ENCODE results near the gene GID8.

GID8 gene

GRCh38 chr20:62963614-62964397 lies 25.9 kb downstream of the GID8 start:
- Histone ChIP-seq H3K36me3 (ENCODE audit: insufficient read depth, low read length) (peaks cover 11% of the 10 kb centered on the region), H3K27me3 (ENCODE audit: control insufficient read depth, insufficient read depth, low read length) (peaks cover 2% of the 10 kb centered on the region), H3K4me3 (ENCODE audit: low read length) (no peak overlapping the region), H3K4me1 (ENCODE audit: control insufficient read depth, insufficient read depth, low read length) (no peaks in the 10 kb centered on the region), H3K9ac (ENCODE audit: low read depth, low read length) (no peak overlapping the region), H3K9me3 (replicated peaks; ENCODE audit: low read length) (no peaks in the 10 kb centered on the region), H3K4me2 (ENCODE audit: low read length) (no peak overlapping the region)

- Histone ChIP-seq H3K4me2 (ENCODE audit: low read length) (no peak overlapping the region), H3K9ac (ENCODE audit: low read depth, low read length) (no peak overlapping the region), H3K4me1 (ENCODE audit: control insufficient read depth, insufficient read depth, low read length) (no peaks in the 10 kb centered on the region), H3K4me3 (ENCODE audit: low read length) (no peak overlapping the region), H3K36me3 (ENCODE audit: insufficient read depth, low read length) (peaks cover 11% of the 10 kb centered on the region), H3K9me3 (replicated peaks; ENCODE audit: low read length) (no peaks in the 10 kb centered on the region), H3K27me3 (ENCODE audit: control insufficient read depth, insufficient read depth, low read length) (peaks cover 9% of the 10 kb centered on the region)
These were observed 26.8 kb downstream of the GID8 start for GRCh38 chr20:62964700-62965099.

GRCh38 chr20:62965363-62965771 lies 27.4 kb downstream of the GID8 start:
- no peaks in the 10 kb centered on the region for H3K9me3 ChIP-seq (replicated peaks; ENCODE audit: low read length)
- peaks cover 8% of the 10 kb centered on the region for H3K36me3 ChIP-seq (ENCODE audit: insufficient read depth, low read length)
- no peak overlapping the region for H3K9ac ChIP-seq (ENCODE audit: low read depth, low read length)
- H3K4me2 ChIP-seq (ENCODE audit: low read length): no peak overlapping the region
- H3K4me1 ChIP-seq (ENCODE audit: control insufficient read depth, insufficient read depth, low read length): no peaks in the 10 kb centered on the region
- no peak overlapping the region for H3K4me3 ChIP-seq (ENCODE audit: low read length)
- peaks cover 14% of the 10 kb centered on the region for H3K27me3 ChIP-seq (ENCODE audit: control insufficient read depth, insufficient read depth, low read length)

- H3K9me3 ChIP-seq (replicated peaks; ENCODE audit: low read length): no peaks in the 10 kb centered on the region
- peaks cover 8% of the 10 kb centered on the region for H3K36me3 ChIP-seq (ENCODE audit: insufficient read depth, low read length)
- no peak overlapping the region for H3K9ac ChIP-seq (ENCODE audit: low read depth, low read length)
- no peak overlapping the region for H3K4me2 ChIP-seq (ENCODE audit: low read length)
- no peak overlapping the region for H3K4me3 ChIP-seq (ENCODE audit: low read length)
- H3K27me3 ChIP-seq (ENCODE audit: control insufficient read depth, insufficient read depth, low read length): peaks cover 17% of the 10 kb centered on the region
- no peaks in the 10 kb centered on the region for H3K4me1 ChIP-seq (ENCODE audit: control insufficient read depth, insufficient read depth, low read length)
These were observed 28.5 kb downstream of the GID8 start for GRCh38 chr20:62966212-62967148.

- peaks cover 17% of the 10 kb centered on the region for H3K27me3 ChIP-seq (ENCODE audit: control insufficient read depth, insufficient read depth, low read length)
- no peaks in the 10 kb centered on the region for H3K9me3 ChIP-seq (replicated peaks; ENCODE audit: low read length)
- no peaks in the 10 kb centered on the region for H3K4me1 ChIP-seq (ENCODE audit: control insufficient read depth, insufficient read depth, low read length)
- H3K9ac ChIP-seq (ENCODE audit: low read depth, low read length): no peak overlapping the region
- H3K36me3 ChIP-seq (ENCODE audit: insufficient read depth, low read length): peaks cover 8% of the 10 kb centered on the region
- H3K4me2 ChIP-seq (ENCODE audit: low read length): no peak overlapping the region
- no peak overlapping the region for H3K4me3 ChIP-seq (ENCODE audit: low read length)
These were observed 29.2 kb downstream of the GID8 start for GRCh38 chr20:62967149-62967501.

- peaks cover 8% of the 10 kb centered on the region for H3K36me3 ChIP-seq (ENCODE audit: insufficient read depth, low read length)
- H3K4me2 ChIP-seq (ENCODE audit: low read length): no peak overlapping the region
- H3K4me1 ChIP-seq (ENCODE audit: control insufficient read depth, insufficient read depth, low read length): no peaks in the 10 kb centered on the region
- no peak overlapping the region for H3K4me3 ChIP-seq (ENCODE audit: low read length)
- peaks cover 18% of the 10 kb centered on the region for H3K27me3 ChIP-seq (ENCODE audit: control insufficient read depth, insufficient read depth, low read length)
- H3K9me3 ChIP-seq (replicated peaks; ENCODE audit: low read length): no peaks in the 10 kb centered on the region
- H3K9ac ChIP-seq (ENCODE audit: low read depth, low read length): no peak overlapping the region
These were observed 29.8 kb downstream of the GID8 start for GRCh38 chr20:62967628-62968351.

GRCh38 chr20:62968378-62969178 lies 30.6 kb downstream of the GID8 start:
- peaks cover 8% of the 10 kb centered on the region for H3K36me3 ChIP-seq (ENCODE audit: insufficient read depth, low read length)
- H3K4me2 ChIP-seq (ENCODE audit: low read length): no peak overlapping the region
- H3K9ac ChIP-seq (ENCODE audit: low read depth, low read length): no peak overlapping the region
- H3K4me1 ChIP-seq (ENCODE audit: control insufficient read depth, insufficient read depth, low read length): no peaks in the 10 kb centered on the region
- no peaks in the 10 kb centered on the region for H3K9me3 ChIP-seq (replicated peaks; ENCODE audit: low read length)
- peaks cover 20% of the 10 kb centered on the region for H3K27me3 ChIP-seq (ENCODE audit: control insufficient read depth, insufficient read depth, low read length)
- H3K4me3 ChIP-seq (ENCODE audit: low read length): no peak overlapping the region

GRCh38 chr20:62969179-62969760 lies 31.3 kb downstream of the GID8 start:
- H3K4me1 ChIP-seq (ENCODE audit: control insufficient read depth, insufficient read depth, low read length): no peaks in the 10 kb centered on the region
- H3K4me2 ChIP-seq (ENCODE audit: low read length): no peak overlapping the region
- peaks cover 8% of the 10 kb centered on the region for H3K36me3 ChIP-seq (ENCODE audit: insufficient read depth, low read length)
- H3K27me3 ChIP-seq (ENCODE audit: control insufficient read depth, insufficient read depth, low read length): peaks cover 24% of the 10 kb centered on the region
- no peak overlapping the region for H3K9ac ChIP-seq (ENCODE audit: low read depth, low read length)
- H3K4me3 ChIP-seq (ENCODE audit: low read length): no peak overlapping the region
- no peaks in the 10 kb centered on the region for H3K9me3 ChIP-seq (replicated peaks; ENCODE audit: low read length)

- H3K4me3 ChIP-seq (ENCODE audit: low read length): no peak overlapping the region
- no peak overlapping the region for H3K4me2 ChIP-seq (ENCODE audit: low read length)
- H3K4me1 ChIP-seq (ENCODE audit: control insufficient read depth, insufficient read depth, low read length): no peaks in the 10 kb centered on the region
- H3K9ac ChIP-seq (ENCODE audit: low read depth, low read length): no peak overlapping the region
- H3K36me3 ChIP-seq (ENCODE audit: insufficient read depth, low read length): peaks cover 1% of the 10 kb centered on the region
- H3K27me3 ChIP-seq (ENCODE audit: control insufficient read depth, insufficient read depth, low read length): peaks cover 30% of the 10 kb centered on the region
- no peaks in the 10 kb centered on the region for H3K9me3 ChIP-seq (replicated peaks; ENCODE audit: low read length)
These were observed 32.0 kb downstream of the GID8 start for GRCh38 chr20:62969939-62970306.

- Histone ChIP-seq H3K27me3 (ENCODE audit: control insufficient read depth, insufficient read depth, low read length) (peaks cover 37% of the 10 kb centered on the region), H3K36me3 (ENCODE audit: insufficient read depth, low read length) (no peaks in the 10 kb centered on the region), H3K9ac (ENCODE audit: low read depth, low read length) (no peak overlapping the region), H3K4me3 (ENCODE audit: low read length) (no peak overlapping the region), H3K4me2 (ENCODE audit: low read length) (no peak overlapping the region), H3K9me3 (replicated peaks; ENCODE audit: low read length) (no peaks in the 10 kb centered on the region), H3K4me1 (ENCODE audit: control insufficient read depth, insufficient read depth, low read length) (no peaks in the 10 kb centered on the region)
These were observed 32.6 kb downstream of the GID8 start for GRCh38 chr20:62970307-62971210.

Measured in skeletal muscle satellite cell (primary cell).